ENCODE data around the gene CLTCL1.

GRCh38 chr22:19136915-19137314 lies 154.6 kb downstream of the CLTCL1 start:
- no peak for TF ChIP-seq CTCF (IDR thresholded peaks at IDR 0.05; ENCODE audit: insufficient read depth, low read length)
- no peak for TF ChIP-seq SPI1 (IDR thresholded peaks at IDR 0.05; ENCODE audit: borderline replicate concordance, low read depth)
